H1 (cell line): Measurements from ENCODE around the gene SLC25A34. TPM values are rescaled to one million over a fixed set of nuclear protein-coding genes. Genes with fewer than 3 reads are reported as not detected.

Source experiments
- CTCF ChIA-PET: fragments of 300-600 bp; sonication (Branson Sonifier 250); formaldehyde crosslinking; loops from one replicate; lab custom pipeline; 2021; ENCODE audit not compliant: partially characterized antibody; lab: Charles Lee
- POLR2A ChIA-PET: fragments of 300-600 bp; sonication (Branson Sonifier 250); formaldehyde crosslinking; loops from one replicate; lab custom pipeline; 2021; ENCODE audit warnings: inconsistent platforms; ENCODE audit not compliant: partially characterized antibody; lab: Charles Lee
- DNase-seq, 2 experiments: peaks; one replicate each; pipeline versions ENCODE4 v3.0.0 to v3.0.0-alpha.2; 2010 to 2022; ENCODE audit warnings: low spot score in 2 of 2, low read depth in 1 of 2, mixed read lengths in 1 of 2
- FAIRE-seq: peaks from 2 replicates; lab custom pipeline; 2011; peaks lifted over from hg19 to GRCh38; lab: Jason Lieb, UNC
- H2AFZ ChIP-seq: 2 replicates; pipeline ENCODE4 v1.8.1; 2012; ENCODE audit warnings: low read length, inconsistent platforms
- H2AK5ac ChIP-seq: 2 replicates; pipeline ENCODE4 v1.6.1; 2013; ENCODE audit warnings: low read depth, low read length
- H2BK120ac ChIP-seq: replicated peaks from 2 replicates; pipeline ENCODE3; 2013; ENCODE audit warnings: low read depth, low read length, inconsistent platforms
- H2BK12ac ChIP-seq: 2 replicates; pipeline ENCODE4 v1.6.1; 2013; ENCODE audit warnings: low read depth, low read length
- H2BK15ac ChIP-seq: 2 replicates; pipeline ENCODE4 v1.6.1; 2013; ENCODE audit warnings: low read length
- H2BK20ac ChIP-seq: 2 replicates; pipeline ENCODE4 v1.6.1; 2013; ENCODE audit warnings: low read length
- H2BK5ac ChIP-seq: 2 replicates; pipeline ENCODE4 v1.6.1; 2013; ENCODE audit warnings: low read depth, low read length
- H3K14ac ChIP-seq: 2 replicates; pipeline ENCODE4 v1.6.1; 2013; ENCODE audit warnings: inconsistent platforms; ENCODE audit not compliant: insufficient read length
- H3K18ac ChIP-seq: 2 replicates; pipeline ENCODE4 v1.6.1; 2013; ENCODE audit warnings: low read length; ENCODE audit errors: extremely low read depth
- H3K23ac ChIP-seq: 2 replicates; pipeline ENCODE4 v1.6.1; 2013; ENCODE audit warnings: inconsistent platforms; ENCODE audit not compliant: insufficient read length
- H3K23me2 ChIP-seq: 2 replicates; pipeline ENCODE4 v1.6.1; 2013; ENCODE audit warnings: low read depth, low read length
- H3K27ac ChIP-seq: 2 replicates; pipeline ENCODE4 v1.6.1; 2011; ENCODE audit warnings: low read depth, low read length, inconsistent platforms
- H3K27me3 ChIP-seq, 4 experiments: replicated peaks in 1 of 4; 1 replicate in 1 of 4; 2 replicates in 3 of 4; pipeline versions ENCODE4 v1.6.1 to v1.8.1; 2011 to 2013; ENCODE audit warnings: low read length in 3 of 4, mild to moderate bottlenecking in 3 of 4, inconsistent platforms in 2 of 4, mixed read lengths in 2 of 4, moderate library complexity in 1 of 4; ENCODE audit not compliant: control insufficient read depth in 3 of 4, insufficient read depth in 3 of 4; ENCODE audit errors: extremely low read depth in 1 of 4
- H3K36me3 ChIP-seq, 4 experiments: 2 replicates each; pipeline versions ENCODE4 v1.6.1 to v1.8.1; 2011 to 2013; ENCODE audit warnings: mild to moderate bottlenecking in 4 of 4, low read length in 3 of 4, moderate library complexity in 2 of 4, control low read depth in 1 of 4, inconsistent platforms in 1 of 4; ENCODE audit not compliant: insufficient read depth in 4 of 4, control insufficient read depth in 2 of 4
- H3K4ac ChIP-seq: replicated peaks from 2 replicates; pipeline ENCODE3; 2013; ENCODE audit warnings: low read length, low read depth, mixed read lengths, inconsistent platforms; ENCODE audit not compliant: insufficient read length
- H3K4me1 ChIP-seq, 4 experiments: replicated peaks in 1 of 4; 1 replicate in 1 of 4; 2 replicates in 3 of 4; pipeline versions ENCODE4 v1.6.1 to v1.8.1; 2011 to 2013; ENCODE audit warnings: low read length in 3 of 4, inconsistent platforms in 2 of 4, mixed read lengths in 1 of 4; ENCODE audit not compliant: insufficient read depth in 4 of 4, control insufficient read depth in 3 of 4
- H3K4me2 ChIP-seq, 2 experiments: 2 replicates each; pipeline versions ENCODE4 v1.6.1 to v1.8.1; 2011 to 2013; ENCODE audit warnings: low read depth in 2 of 2, low read length in 2 of 2, control low read depth in 1 of 2, inconsistent platforms in 1 of 2, mild to moderate bottlenecking in 1 of 2; ENCODE audit not compliant: insufficient read depth in 1 of 2
- H3K4me3 ChIP-seq, 4 experiments: fragments of 200-600, 300-600 bp in 1 of 4; sonication (generic), shearing (Covaris generic), sonication (Bioruptor Twin) in 1 of 4; 2 replicates each; pipeline versions ENCODE4 v1.5.1 to v1.8.1; 2011 to 2016; ENCODE audit warnings: low read length in 4 of 4, low read depth in 3 of 4, control low read depth in 2 of 4, inconsistent platforms in 2 of 4, mild to moderate bottlenecking in 2 of 4, mixed read lengths in 1 of 4, moderate library complexity in 1 of 4; ENCODE audit not compliant: insufficient read depth in 2 of 4; ENCODE audit errors: extremely low read depth in 1 of 4
- H3K56ac ChIP-seq: replicated peaks from 2 replicates; pipeline ENCODE3; 2013; ENCODE audit warnings: low read depth, mild to moderate bottlenecking, mixed read lengths, low read length, inconsistent platforms; ENCODE audit not compliant: insufficient read length
- H3K79me1 ChIP-seq: 2 replicates; pipeline ENCODE4 v1.6.1; 2013; ENCODE audit warnings: low read depth, low read length, control low read depth
- H3K79me2 ChIP-seq, 2 experiments: 2 replicates each; pipeline versions ENCODE4 v1.6.1 to v1.8.1; 2012 to 2013; ENCODE audit warnings: low read length in 2 of 2, mild to moderate bottlenecking in 2 of 2, inconsistent platforms in 1 of 2; ENCODE audit not compliant: insufficient read depth in 2 of 2, control insufficient read depth in 1 of 2
- H3K9ac ChIP-seq, 4 experiments: replicated peaks in 1 of 4; 1 replicate in 1 of 4; 2 replicates in 3 of 4; pipeline versions ENCODE4 v1.6.1 to v1.8.1; 2011 to 2013; ENCODE audit warnings: low read depth in 3 of 4, low read length in 3 of 4, control low read depth in 2 of 4, mild to moderate bottlenecking in 2 of 4, moderate library complexity in 2 of 4, inconsistent platforms in 1 of 4; ENCODE audit errors: extremely low read depth in 1 of 4
- H3K9me3 ChIP-seq, 2 experiments: 2 replicates each; pipeline versions ENCODE4 v1.6.1 to v1.8.1; 2012 to 2013; ENCODE audit warnings: mild to moderate bottlenecking in 2 of 2, moderate library complexity in 2 of 2, control low read depth in 1 of 2, inconsistent platforms in 1 of 2, low read depth in 1 of 2, low read length in 1 of 2, mixed read lengths in 1 of 2; ENCODE audit not compliant: insufficient read depth in 2 of 2
- H4K20me1 ChIP-seq, 2 experiments: replicated peaks in 1 of 2; 2 replicates each; pipeline versions ENCODE3 to v1.8.1; 2011 to 2013; ENCODE audit warnings: inconsistent platforms in 2 of 2, low read length in 2 of 2, mild to moderate bottlenecking in 1 of 2; ENCODE audit not compliant: insufficient read depth in 2 of 2, control insufficient read depth in 1 of 2
- H4K5ac ChIP-seq: 2 replicates; pipeline ENCODE4 v1.6.1; 2013; ENCODE audit warnings: low read length, low read depth, mixed read lengths, inconsistent platforms; ENCODE audit not compliant: insufficient read length
- H4K8ac ChIP-seq: 2 replicates; pipeline ENCODE4 v1.8.0; 2013; ENCODE audit warnings: mild to moderate bottlenecking, moderate library complexity, low read length, inconsistent platforms; ENCODE audit not compliant: insufficient read depth; ENCODE audit errors: extremely low read depth
- H4K91ac ChIP-seq: replicated peaks from 2 replicates; pipeline ENCODE3; 2013; ENCODE audit warnings: low read length, mixed read lengths, inconsistent platforms; ENCODE audit not compliant: insufficient read length
- BRCA1 ChIP-seq: IDR thresholded peaks from 2 replicates; pipeline ENCODE4 v1.6.1; 2012; ENCODE audit warnings: low read depth, low read length, improper control_type of control experiment
- KDM1A ChIP-seq: fragments of 200-600, 300-600 bp; sonication (generic); IDR thresholded peaks from 2 replicates; pipeline ENCODE4 v1.7.1; 2016; ENCODE audit warnings: mild to moderate bottlenecking, low read length, borderline replicate concordance
- MAFK ChIP-seq: IDR thresholded peaks from 2 replicates; pipeline ENCODE4 v1.6.1; 2012; ENCODE audit warnings: low read depth, mild to moderate bottlenecking, improper control_type of control experiment, low read length
- NRF1 ChIP-seq: IDR thresholded peaks from 2 replicates; pipeline ENCODE4 v1.6.1; 2011; ENCODE audit warnings: mild to moderate bottlenecking, low read depth, low read length, improper control_type of control experiment
- RXRA ChIP-seq: IDR thresholded peaks from 2 replicates; pipeline ENCODE4 v1.6.1; 2011; ENCODE audit warnings: low read depth, mild to moderate bottlenecking, low read length, moderate library complexity; ENCODE audit not compliant: insufficient read depth
- TAF7 ChIP-seq: optimal IDR thresholded peaks from 2 replicates; pipeline ENCODE3; 2011; ENCODE audit warnings: low read depth, mild to moderate bottlenecking, inconsistent platforms, low read length, moderate library complexity, borderline replicate concordance
- WGBS, 2 experiments: shearing (Covaris generic) in 1 of 2; methylation state at CpG; one replicate each; pipeline versions ENCODE4 v1.1.6 to v1.1.7; 2013 to 2015; ENCODE audit warnings: low lambda C conversion rate in 2 of 2, mixed read lengths in 2 of 2, inconsistent platforms in 1 of 2, low coverage in 1 of 2, missing lambda C conversion rate in 1 of 2; ENCODE audit not compliant: insufficient replicate concordance in 2 of 2, insufficient coverage in 1 of 2, insufficient read length in 1 of 2; ENCODE audit errors: extremely low coverage in 1 of 2, missing lambda C conversion rate in 1 of 2; 5-methylcytosine and 5-hydroxymethylcytosine counted together
- polyA plus RNA-seq, 7 experiments: library from polyadenylated mRNA; depleted of rRNA in 3 of 7; stranded (reverse) in 5 of 7; unstranded in 2 of 7; fragments of >200 nt in 5 of 7; fragments of 200-250 nt in 2 of 7; gene quantifications; 1 replicate in 5 of 7; 2 replicates in 1 of 7; 4 replicates in 1 of 7; pipeline versions ENCODE4 v1.2.1 to v1.2.3, GENCODE V29; 2011 to 2013; ENCODE audit warnings: missing spikeins in 2 of 7, mixed read lengths in 2 of 7
- total RNA-seq: library from RNA; stranded (reverse); fragmentation: NEBNext Ultra II Directional; extraction: Animal tissue kit (Norgen Biotek cat#: 25700); gene quantifications from 2 replicates; pipeline ENCODE4 v1.2.1, GENCODE V29; 2021

The SLC25A34 gene
- total and polyA plus RNA-seq, 2 of the 8 experiments (the other 6 are each of a cell fraction or from before 2014, with no cell fraction given) = 0.48 to 0.62 TPM

DNA sequence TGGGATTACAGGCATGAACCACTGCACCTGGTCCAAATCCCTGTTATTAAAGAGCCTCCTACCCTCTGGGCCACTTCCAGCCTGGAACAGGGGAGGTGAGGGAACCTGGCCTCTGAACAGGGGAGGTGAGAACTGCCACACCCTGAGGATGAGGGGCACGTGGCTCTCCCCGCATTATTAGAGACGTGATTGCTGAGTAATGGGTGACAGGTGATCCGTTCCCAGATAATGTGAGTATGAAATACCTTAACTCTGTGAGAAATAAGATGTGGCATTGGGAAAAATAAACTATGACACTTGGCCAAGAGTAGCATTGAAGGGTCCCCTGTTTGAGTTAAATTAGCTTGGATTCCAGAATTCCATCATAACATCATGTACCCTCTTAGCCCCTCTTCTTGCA is 13.6 kb upstream of the SLC25A34 start:
- H3K36me3 ChIP-seq = peaks cover 2 to 15% (median 10%) of the 10 kb centered on the region in 4 experiments; a peak in 5 of 8 replicates
- FAIRE-seq (no peak), DNase-seq (no peak)
- ChIA-PET POLR2A (interaction anchor here (1.7 kb wide), 1 partner anchor 15 kb away, joined by 4 read pairs; no protein-coding TSS in a partner anchor), CTCF (interaction anchor here (0.7 to 2.7 kb wide), 4 partner anchors 9 to 128 kb away, joined by 3 to 15 read pairs (median 4); no protein-coding TSS in a partner anchor)
- H3K4ac ChIP-seq = no peak overlapping the region
- H3K23ac ChIP-seq = no peak overlapping the region
- H2AFZ ChIP-seq = no peak overlapping the region
- H3K27ac ChIP-seq = no peak overlapping the region
- WGBS, 2 experiments = 95% methylated on average over 4 of the region's 4 CpGs; no CpG with 5 or more reads in 1 of the 2 experiments
- no peak overlapping the region for H4K5ac ChIP-seq
- H3K79me1 ChIP-seq = no peaks in the 10 kb centered on the region
- H3K4me2 ChIP-seq = no peak overlapping the region
- H3K9me3 ChIP-seq = no peaks in the 10 kb centered on the region
- no peak overlapping the region for H3K14ac ChIP-seq
- no peak overlapping the region for H2BK12ac ChIP-seq
- H2AK5ac ChIP-seq = no peak overlapping the region
- H3K4me1 ChIP-seq = no peaks in the 10 kb centered on the region
- H3K79me2 ChIP-seq = no peaks in the 10 kb centered on the region
- no peak overlapping the region for H2BK20ac ChIP-seq
- no peaks in the 10 kb centered on the region; a peak in 1 of 7 replicates for H3K27me3 ChIP-seq
- no peaks in the 10 kb centered on the region for H3K23me2 ChIP-seq
- H4K8ac ChIP-seq = no peak overlapping the region
- H3K56ac ChIP-seq = no peak overlapping the region
- no peak overlapping the region for H3K4me3 ChIP-seq
- no peaks in the 10 kb centered on the region for H4K20me1 ChIP-seq
- H3K18ac ChIP-seq = no peak overlapping the region
- H2BK120ac ChIP-seq = no peak overlapping the region
- no peak overlapping the region for H3K9ac ChIP-seq
- H2BK15ac ChIP-seq = no peak overlapping the region
- TF ChIP-seq MAFK (no peak), KDM1A (no peak), RXRA (no peak), NRF1 (no peak), TAF7 (no peak), BRCA1 (no peak)
- TF ChIP-seq, all 59 proteins: peak for 0
- no peak overlapping the region for H4K91ac ChIP-seq
- no peak overlapping the region for H2BK5ac ChIP-seq
